Measurements from ENCODE around the gene SCO2.

The SCO2 gene

DNA sequence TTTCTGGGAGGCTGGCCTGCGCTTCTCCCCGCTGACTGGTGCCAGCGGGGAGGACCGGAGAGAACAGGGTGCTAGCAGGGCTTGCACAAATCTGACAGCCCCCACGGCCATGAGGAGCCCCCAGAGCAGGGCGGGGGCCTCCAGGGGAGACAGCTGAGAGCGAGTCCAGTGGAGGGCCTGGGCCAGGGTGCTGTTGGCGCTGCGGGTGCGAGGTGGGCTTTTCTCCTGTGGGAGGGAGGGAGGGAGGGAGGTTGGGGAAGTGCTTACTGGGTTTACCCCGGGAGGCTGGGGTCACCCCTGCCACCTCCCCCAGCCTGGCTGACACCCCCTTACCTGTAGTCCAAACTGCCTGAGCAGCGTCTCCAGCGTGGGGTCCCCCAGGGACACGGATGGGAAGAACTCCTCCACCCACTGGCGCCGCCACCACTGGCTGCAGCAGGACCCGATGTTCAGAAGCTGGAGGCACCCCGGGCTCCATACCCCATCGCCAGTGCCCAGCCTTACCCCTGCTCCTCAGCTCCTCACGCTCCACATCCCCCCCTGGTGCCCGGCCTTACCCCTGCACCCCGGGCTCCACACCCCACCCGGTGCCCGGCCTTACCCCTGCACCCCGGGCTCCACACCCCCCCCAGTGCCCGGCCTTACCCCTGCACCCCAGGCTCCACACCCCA, 21.8 kb downstream of the SCO2 start:
- in situ Hi-C loops (cut with HindIII; ENCODE audit: low sequenced_read_pairs): no loop called here

- in situ Hi-C loops (cut with HindIII; ENCODE audit: low sequenced_read_pairs): no loop called here
Measured at GRCh38 chr22:50502628-50503474, 22.5 kb downstream of the SCO2 start.

GRCh38 chr22:50502096-50502495, 23.3 kb downstream of the SCO2 start:
- in situ Hi-C loops (cut with HindIII; ENCODE audit: low sequenced_read_pairs): no loop called here

DNA sequence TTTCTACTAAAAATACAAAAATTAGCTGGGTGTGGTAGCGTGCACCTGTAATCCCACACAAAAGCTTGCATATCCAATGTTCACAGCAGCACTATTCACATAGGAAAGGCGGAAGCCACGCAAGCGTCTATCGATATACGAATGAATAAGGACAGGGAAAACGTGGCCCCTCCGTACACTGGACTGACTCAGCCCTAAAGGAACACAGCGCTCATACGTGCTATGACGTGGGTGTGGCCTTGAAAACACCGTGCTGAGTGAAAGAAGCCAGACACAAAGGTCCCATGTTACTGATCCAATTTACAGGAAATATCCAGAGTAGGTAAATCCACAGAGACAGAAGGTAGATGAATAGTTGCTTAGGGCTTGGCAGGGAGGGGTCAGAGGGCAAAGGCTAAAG, 24.9 kb downstream of the SCO2 start:
- in situ Hi-C loops (cut with HindIII; ENCODE audit: low sequenced_read_pairs): no loop called here

GRCh38 chr22:50498322-50498890, 27.0 kb downstream of the SCO2 start:
- in situ Hi-C loops (cut with HindIII; ENCODE audit: low sequenced_read_pairs): no loop called here

- in situ Hi-C loops (cut with HindIII; ENCODE audit: low sequenced_read_pairs): no loop called here
Measured at GRCh38 chr22:50497093-50497492, 28.3 kb downstream of the SCO2 start.

GRCh38 chr22:50490531-50491308, 34.7 kb downstream of the SCO2 start:
- in situ Hi-C loops (cut with HindIII; ENCODE audit: low sequenced_read_pairs): no loop called here

DNA sequence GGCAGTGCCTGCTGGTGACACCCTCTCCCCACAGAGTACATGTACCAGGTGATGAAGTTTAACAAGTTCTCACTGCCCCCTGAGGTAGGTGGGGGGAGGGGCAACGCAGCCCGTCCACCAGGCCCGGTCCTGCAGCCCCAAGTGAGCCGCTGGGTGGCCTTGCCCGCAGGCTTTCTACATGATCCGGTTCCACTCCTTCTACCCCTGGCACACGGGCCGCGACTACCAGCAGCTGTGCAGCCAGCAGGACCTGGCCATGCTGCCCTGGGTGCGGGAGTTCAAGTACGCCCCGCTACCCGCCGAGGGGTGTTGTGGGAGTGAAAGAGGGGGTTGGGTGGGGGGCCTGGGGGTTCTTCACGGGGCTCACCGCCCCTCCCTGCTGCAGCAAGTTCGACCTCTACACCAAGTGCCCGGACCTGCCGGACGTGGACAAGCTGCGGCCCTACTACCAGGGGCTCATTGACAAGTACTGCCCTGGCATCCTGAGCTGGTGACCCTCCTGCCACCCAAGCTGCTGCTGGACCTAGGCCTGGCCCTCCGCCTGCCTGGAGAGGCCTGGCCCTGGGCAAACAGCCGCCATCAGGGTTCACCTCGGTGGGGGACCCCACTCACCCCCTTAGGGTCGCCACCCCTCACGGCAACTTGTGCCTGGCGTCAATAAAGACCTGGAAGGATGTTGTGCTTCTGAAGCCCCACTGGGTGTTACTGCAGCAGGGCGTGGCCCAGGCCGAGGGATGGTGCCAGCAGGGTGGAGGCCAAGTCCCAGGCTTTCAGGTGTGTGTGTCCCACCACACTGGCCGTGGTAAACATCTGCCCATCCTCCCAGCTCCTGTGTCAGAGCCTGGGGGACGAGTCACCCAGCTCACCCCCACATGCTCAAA, 35.8 kb downstream of the SCO2 start:
- in situ Hi-C loops (cut with HindIII; ENCODE audit: low sequenced_read_pairs): no loop called here

DNA sequence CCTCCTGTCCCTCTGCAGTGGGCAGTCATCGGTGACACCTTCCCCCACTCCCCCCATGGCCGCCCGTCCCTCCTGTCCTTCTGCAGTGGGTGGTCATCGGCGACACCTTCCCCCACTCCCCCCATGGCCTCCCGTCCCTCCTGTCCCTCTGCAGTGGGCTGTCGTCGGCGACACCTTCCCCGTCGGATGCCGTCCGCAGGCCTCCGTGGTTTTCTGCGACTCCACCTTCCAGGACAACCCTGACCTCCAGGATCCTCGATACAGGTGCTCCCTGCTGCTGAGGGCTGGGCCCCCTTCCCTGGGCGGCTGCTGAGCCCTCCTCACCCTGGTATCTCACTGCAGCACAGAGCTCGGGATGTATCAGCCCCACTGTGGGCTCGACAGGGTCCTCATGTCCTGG, 36.5 kb downstream of the SCO2 start:
- in situ Hi-C loops (cut with HindIII; ENCODE audit: low sequenced_read_pairs): no loop called here

- in situ Hi-C loops (cut with HindIII; ENCODE audit: low sequenced_read_pairs): no loop called here
Measured at GRCh38 chr22:50488006-50488677, 37.3 kb downstream of the SCO2 start.

GRCh38 chr22:50487290-50488005, 38.0 kb downstream of the SCO2 start:
- in situ Hi-C loops (cut with HindIII; ENCODE audit: low sequenced_read_pairs): no loop called here

DNA sequence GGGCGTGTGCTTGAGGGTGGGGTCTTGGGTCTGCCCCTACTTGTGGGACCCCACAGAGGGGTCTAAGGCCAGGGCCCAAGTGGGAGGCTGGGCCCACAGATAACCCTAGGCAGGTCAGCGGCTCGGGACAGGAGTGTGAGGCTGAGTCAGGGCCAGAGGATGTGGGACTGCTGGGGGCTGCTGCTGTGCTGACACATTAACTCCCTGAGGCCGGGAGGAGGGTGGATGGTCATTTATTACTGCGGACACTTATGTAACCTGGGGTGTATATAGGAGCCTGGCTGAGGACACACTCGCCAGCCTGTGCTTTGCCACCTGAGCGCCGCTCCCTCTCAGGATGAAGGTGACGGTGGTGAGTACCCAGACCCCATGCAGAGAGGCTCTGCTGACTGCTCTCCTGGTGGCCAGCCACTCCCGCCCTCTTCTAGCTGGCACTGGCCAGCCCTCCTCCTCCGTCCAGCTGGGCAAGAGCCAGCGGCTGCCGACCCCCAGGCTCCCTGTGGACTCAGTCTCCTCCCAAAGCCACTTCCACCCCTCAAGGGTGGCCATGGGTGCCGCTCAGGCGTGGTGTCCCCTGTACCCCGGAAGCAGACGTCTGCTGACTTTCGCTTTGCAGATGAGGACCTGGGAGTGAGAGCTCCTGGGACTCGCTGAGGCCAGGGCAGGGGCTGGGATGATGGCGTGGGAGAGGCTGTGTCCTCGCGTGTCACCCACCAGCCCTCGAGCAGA, 38.7 kb downstream of the SCO2 start, which contains the start of gene MIOX:
MIOX (plus strand) TSS at position 299 of the 729 bp plus-strand sequence; CDS start at position 338, 39 bp downstream.
- in situ Hi-C loops (cut with HindIII; ENCODE audit: low sequenced_read_pairs): no loop called here

GRCh38 chr22:50485221-50486131, 39.9 kb downstream of the SCO2 start:
- in situ Hi-C loops (cut with HindIII; ENCODE audit: low sequenced_read_pairs): no loop called here

GRCh38 chr22:50483977-50484853, 41.2 kb downstream of the SCO2 start:
- in situ Hi-C loops (cut with HindIII; ENCODE audit: low sequenced_read_pairs): no loop called here

DNA sequence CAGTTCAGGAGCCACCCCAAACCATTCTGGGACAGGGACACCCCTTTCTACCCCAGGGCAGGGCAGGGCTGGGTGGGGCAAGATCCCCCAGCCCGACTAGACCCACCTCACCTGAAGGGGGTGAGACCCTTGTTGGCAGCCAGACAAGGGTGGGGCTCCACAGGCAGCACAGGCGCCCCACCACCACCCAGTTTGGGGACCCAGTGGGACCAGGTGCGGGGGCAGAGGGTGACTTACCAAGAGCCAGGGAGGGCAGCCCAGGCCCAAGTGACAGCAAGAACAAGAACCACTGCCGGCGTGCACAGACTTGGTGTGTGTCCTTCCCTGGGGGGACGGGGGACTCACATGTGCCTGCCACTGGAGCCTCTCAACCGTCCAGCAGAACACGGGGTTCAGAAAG, 41.8 kb downstream of the SCO2 start:
- in situ Hi-C loops (cut with HindIII; ENCODE audit: low sequenced_read_pairs): no loop called here

DNA sequence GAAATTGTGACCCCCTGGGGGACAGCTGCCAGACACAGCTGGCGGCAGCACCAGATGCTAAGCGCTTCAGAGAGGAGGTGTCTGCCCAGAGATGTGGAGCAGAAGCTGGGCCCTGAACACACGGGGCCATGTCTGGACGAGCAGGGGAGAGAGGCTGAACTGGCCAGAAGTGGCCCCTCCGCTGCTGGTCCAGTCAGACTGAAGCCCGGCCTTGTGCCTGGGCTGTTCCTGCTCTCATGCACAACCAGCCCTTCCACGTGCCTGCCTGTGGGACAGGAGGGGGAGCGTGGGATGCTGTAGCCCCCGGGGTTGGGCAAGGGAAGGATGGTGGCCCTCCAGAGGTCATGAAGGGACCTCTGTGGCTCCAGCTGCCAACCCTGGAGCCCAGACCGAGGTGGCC, 42.3 kb downstream of the SCO2 start:
- in situ Hi-C loops (cut with HindIII; ENCODE audit: low sequenced_read_pairs): no loop called here
